ENCODE measurements around the gene EED.

Gene EED

DNA sequence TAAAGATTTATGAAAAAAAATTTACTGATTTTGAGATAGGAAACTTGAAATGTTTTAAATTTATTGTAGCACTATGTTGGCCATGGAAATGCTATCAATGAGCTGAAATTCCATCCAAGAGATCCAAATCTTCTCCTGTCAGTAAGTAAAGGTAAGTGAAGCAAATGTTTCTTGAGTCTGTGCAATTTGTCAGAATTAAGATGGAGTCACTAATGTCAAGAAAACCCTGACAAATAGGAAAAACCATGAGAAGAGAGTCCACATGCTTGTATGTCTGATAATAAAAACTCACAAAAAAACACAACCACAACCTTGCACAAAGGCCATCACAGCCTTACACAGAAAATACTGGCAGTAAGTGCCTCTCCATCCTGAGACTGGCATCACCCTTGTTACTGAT is 12.9 kb downstream of the EED start:
- no peak for DNase-seq (ENCODE audit: low read depth in 1 of 2, low spot score in 1 of 2)
- Histone ChIP-seq H3K27me3 (ENCODE audit: insufficient read depth, poor library complexity, severe bottlenecking) (no peaks in the 10 kb centered on the region), H3K4me3 (replicated peaks; ENCODE audit: insufficient read depth, low read length) (no peak overlapping the region), H3K27ac (replicated peaks) (no peak overlapping the region)
- TF ChIP-seq, protein P1, sequence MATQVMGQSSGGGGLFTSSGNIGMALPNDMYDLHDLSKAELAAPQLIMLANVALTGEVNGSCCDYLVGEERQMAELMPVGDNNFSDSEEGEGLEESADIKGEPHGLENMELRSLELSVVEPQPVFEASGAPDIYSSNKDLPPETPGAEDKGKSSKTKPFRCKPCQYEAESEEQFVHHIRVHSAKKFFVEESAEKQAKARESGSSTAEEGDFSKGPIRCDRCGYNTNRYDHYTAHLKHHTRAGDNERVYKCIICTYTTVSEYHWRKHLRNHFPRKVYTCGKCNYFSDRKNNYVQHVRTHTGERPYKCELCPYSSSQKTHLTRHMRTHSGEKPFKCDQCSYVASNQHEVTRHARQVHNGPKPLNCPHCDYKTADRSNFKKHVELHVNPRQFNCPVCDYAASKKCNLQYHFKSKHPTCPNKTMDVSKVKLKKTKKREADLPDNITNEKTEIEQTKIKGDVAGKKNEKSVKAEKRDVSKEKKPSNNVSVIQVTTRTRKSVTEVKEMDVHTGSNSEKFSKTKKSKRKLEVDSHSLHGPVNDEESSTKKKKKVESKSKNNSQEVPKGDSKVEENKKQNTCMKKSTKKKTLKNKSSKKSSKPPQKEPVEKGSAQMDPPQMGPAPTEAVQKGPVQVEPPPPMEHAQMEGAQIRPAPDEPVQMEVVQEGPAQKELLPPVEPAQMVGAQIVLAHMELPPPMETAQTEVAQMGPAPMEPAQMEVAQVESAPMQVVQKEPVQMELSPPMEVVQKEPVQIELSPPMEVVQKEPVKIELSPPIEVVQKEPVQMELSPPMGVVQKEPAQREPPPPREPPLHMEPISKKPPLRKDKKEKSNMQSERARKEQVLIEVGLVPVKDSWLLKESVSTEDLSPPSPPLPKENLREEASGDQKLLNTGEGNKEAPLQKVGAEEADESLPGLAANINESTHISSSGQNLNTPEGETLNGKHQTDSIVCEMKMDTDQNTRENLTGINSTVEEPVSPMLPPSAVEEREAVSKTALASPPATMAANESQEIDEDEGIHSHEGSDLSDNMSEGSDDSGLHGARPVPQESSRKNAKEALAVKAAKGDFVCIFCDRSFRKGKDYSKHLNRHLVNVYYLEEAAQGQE (IDR thresholded peaks at IDR 0.05; ENCODE audit: insufficient replicate concordance, low read depth), result no peak
- TF ChIP-seq GABPA (IDR thresholded peaks at IDR 0.05; ENCODE audit: low read depth), result no peak

DNA sequence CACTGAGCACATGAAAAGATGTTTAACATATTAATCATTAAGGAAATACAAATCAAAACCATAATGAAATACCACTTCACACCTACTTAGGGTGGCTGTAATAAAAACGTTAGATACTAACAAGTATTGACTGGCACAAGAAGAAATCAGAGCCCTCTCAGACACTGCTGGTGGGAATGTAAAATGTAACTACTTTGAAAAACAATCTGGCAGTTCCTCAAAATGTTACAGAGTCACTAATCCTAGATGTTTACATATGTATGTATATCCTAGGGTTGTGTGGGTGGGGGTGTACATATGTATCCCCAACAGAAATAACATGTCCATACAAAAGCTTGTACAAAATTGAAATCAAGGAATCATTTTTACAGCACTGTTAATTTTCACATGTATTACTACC is 15.2 kb downstream of the EED start:
- Histone ChIP-seq H3K4me3 (replicated peaks; ENCODE audit: insufficient read depth, low read length) (no peak overlapping the region), H3K27ac (replicated peaks) (no peak overlapping the region), H3K27me3 (ENCODE audit: insufficient read depth, poor library complexity, severe bottlenecking) (no peaks in the 10 kb centered on the region)
- TF ChIP-seq, protein P2, sequence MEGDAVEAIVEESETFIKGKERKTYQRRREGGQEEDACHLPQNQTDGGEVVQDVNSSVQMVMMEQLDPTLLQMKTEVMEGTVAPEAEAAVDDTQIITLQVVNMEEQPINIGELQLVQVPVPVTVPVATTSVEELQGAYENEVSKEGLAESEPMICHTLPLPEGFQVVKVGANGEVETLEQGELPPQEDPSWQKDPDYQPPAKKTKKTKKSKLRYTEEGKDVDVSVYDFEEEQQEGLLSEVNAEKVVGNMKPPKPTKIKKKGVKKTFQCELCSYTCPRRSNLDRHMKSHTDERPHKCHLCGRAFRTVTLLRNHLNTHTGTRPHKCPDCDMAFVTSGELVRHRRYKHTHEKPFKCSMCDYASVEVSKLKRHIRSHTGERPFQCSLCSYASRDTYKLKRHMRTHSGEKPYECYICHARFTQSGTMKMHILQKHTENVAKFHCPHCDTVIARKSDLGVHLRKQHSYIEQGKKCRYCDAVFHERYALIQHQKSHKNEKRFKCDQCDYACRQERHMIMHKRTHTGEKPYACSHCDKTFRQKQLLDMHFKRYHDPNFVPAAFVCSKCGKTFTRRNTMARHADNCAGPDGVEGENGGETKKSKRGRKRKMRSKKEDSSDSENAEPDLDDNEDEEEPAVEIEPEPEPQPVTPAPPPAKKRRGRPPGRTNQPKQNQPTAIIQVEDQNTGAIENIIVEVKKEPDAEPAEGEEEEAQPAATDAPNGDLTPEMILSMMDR (IDR thresholded peaks at IDR 0.05; ENCODE audit: insufficient read depth, low read length), result no peak
- TF ChIP-seq SPI1 (IDR thresholded peaks at IDR 0.05; ENCODE audit: borderline replicate concordance, low read depth) (no peak), GABPA (IDR thresholded peaks at IDR 0.05; ENCODE audit: low read depth) (no peak), POLR2AphosphoS5 (IDR thresholded peaks at IDR 0.05; ENCODE audit: low read depth) (no peak)
- TF ChIP-seq, protein P1 (IDR thresholded peaks at IDR 0.05; ENCODE audit: insufficient replicate concordance, low read depth), result no peak
- DNase-seq (ENCODE audit: low read depth in 1 of 2, low spot score in 1 of 2), result no peak

DNA sequence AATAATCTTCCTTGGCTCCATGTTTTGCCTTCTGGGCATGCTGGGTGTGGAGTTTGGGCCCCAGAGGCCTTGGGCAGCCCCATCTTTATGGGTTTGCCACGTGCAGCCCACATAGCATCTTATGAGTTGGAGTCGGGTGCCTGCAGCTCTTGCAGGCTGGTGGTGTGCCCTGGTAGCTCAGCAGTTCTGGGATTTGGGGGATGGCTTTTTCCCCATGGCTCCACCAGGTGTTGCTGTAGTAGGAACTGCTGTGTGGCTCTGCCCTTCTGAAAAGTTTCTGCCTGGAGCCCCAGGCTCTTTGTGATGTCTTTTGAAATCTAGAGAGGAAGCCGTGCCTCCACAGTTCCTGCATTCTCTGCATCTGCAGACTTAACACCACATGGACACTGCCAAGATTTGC is 16.8 kb downstream of the EED start:
- Histone ChIP-seq H3K27me3 (ENCODE audit: insufficient read depth, poor library complexity, severe bottlenecking) (no peaks in the 10 kb centered on the region), H3K4me3 (replicated peaks; ENCODE audit: insufficient read depth, low read length) (no peak overlapping the region), H3K27ac (replicated peaks) (no peak overlapping the region)
- DNase-seq (ENCODE audit: low read depth in 1 of 2, low spot score in 1 of 2), result no peak
- TF ChIP-seq SPI1 (IDR thresholded peaks at IDR 0.05; ENCODE audit: borderline replicate concordance, low read depth) (no peak), POLR2AphosphoS5 (IDR thresholded peaks at IDR 0.05; ENCODE audit: low read depth) (no peak), GABPA (IDR thresholded peaks at IDR 0.05; ENCODE audit: low read depth) (no peak)
- TF ChIP-seq, protein P1 (IDR thresholded peaks at IDR 0.05; ENCODE audit: insufficient replicate concordance, low read depth), result no peak
- TF ChIP-seq, protein P2 (IDR thresholded peaks at IDR 0.05; ENCODE audit: insufficient read depth, low read length), result no peak

DNA sequence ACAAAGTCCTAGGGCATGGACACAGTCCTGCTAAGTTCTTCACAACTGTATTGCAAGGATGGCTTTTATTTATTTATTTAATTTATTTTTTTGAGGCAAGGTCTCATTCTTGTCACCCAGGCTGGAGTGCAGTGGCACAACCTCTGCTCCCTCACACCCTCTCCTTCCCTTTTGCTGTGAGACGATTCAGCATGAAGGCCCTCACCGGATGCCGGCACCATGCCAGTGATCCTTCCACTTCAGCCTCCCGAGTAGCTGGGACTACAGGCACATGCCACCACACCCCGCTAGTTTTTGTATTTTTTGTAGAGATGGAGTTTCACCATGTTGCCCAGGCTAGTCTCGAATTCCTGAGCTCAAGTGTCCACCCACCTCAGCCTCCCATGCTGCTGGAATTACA is 17.8 kb downstream of the EED start:
- Histone ChIP-seq H3K27ac (replicated peaks) (no peak overlapping the region), H3K4me3 (replicated peaks; ENCODE audit: insufficient read depth, low read length) (no peak overlapping the region), H3K27me3 (ENCODE audit: insufficient read depth, poor library complexity, severe bottlenecking) (no peaks in the 10 kb centered on the region)
- DNase-seq (ENCODE audit: low read depth in 1 of 2, low spot score in 1 of 2), result no peak
- TF ChIP-seq, protein P1 (IDR thresholded peaks at IDR 0.05; ENCODE audit: insufficient replicate concordance, low read depth), result no peak
- TF ChIP-seq SPI1 (IDR thresholded peaks at IDR 0.05; ENCODE audit: borderline replicate concordance, low read depth), result no peak
- no peak for TF ChIP-seq POLR2AphosphoS5 (IDR thresholded peaks at IDR 0.05; ENCODE audit: low read depth)
- no peak for TF ChIP-seq GABPA (IDR thresholded peaks at IDR 0.05; ENCODE audit: low read depth)
- TF ChIP-seq, protein P2 (IDR thresholded peaks at IDR 0.05; ENCODE audit: insufficient read depth, low read length), result no peak
